Spinal cord (tissue), 10 donors: ENCODE results near the gene PRELID3B. TPM values are rescaled to one million over a fixed set of nuclear protein-coding genes. Genes with fewer than 3 reads are reported as not detected.

Experiments
- DNase-seq, 6 donors: peaks; one replicate each; pipeline versions ENCODE4 v3.0.0 to v3.0.0-alpha.2; 2013 to 2015; ENCODE audit warnings: low spot score in 6 of 6, low read depth in 4 of 6
- H3K27ac ChIP-seq: one replicate; pipeline ENCODE4 v1.5.1; 2013; ENCODE audit warnings: low read depth, low read length, control low read depth
- H3K27me3 ChIP-seq: one replicate; pipeline ENCODE4 v1.6.1; 2013; ENCODE audit warnings: low read length; ENCODE audit not compliant: control insufficient read depth, insufficient read depth
- H3K36me3 ChIP-seq: one replicate; pipeline ENCODE4 v1.6.1; 2013; ENCODE audit warnings: low read length; ENCODE audit not compliant: control insufficient read depth, insufficient read depth
- H3K4me1 ChIP-seq: one replicate; pipeline ENCODE4 v1.6.1; 2013; ENCODE audit warnings: low read length; ENCODE audit not compliant: control insufficient read depth, insufficient read depth
- H3K4me3 ChIP-seq: one replicate; pipeline ENCODE4 v1.5.1; 2013; ENCODE audit warnings: low read depth, low read length, control low read depth
- H3K9me3 ChIP-seq: one replicate; pipeline ENCODE4 v1.6.1; 2013; ENCODE audit warnings: low read length; ENCODE audit not compliant: control insufficient read depth, insufficient read depth
- WGBS: methylation state at CpG from one replicate; pipeline ENCODE4 v1.1.5; 2013; ENCODE audit warnings: missing lambda C conversion rate; ENCODE audit not compliant: insufficient coverage; 5-methylcytosine and 5-hydroxymethylcytosine counted together
- polyA plus RNA-seq, 2 donors: library from polyadenylated mRNA; unstranded; fragments of 120-200 nt; gene quantifications; one replicate each; pipeline ENCODE4 v1.2.1, GENCODE V29; 2013; ENCODE audit not compliant: insufficient read length in 2 of 2
- total RNA-seq, 2 donors: library from RNA; depleted of rRNA in 1 of 2; stranded (reverse); fragments of 120-200 nt in 1 of 2; fragments of >200 nt in 1 of 2; gene quantifications; one replicate each; pipeline versions ENCODE4 v1.2.3 to v1.2.4, GENCODE V29; 2013 to 2014
- donor health status: healthy.

Gene PRELID3B
- total and polyA plus RNA-seq, 4 donors, result 50.9 to 66.0 (median 62.4) TPM

DNA sequence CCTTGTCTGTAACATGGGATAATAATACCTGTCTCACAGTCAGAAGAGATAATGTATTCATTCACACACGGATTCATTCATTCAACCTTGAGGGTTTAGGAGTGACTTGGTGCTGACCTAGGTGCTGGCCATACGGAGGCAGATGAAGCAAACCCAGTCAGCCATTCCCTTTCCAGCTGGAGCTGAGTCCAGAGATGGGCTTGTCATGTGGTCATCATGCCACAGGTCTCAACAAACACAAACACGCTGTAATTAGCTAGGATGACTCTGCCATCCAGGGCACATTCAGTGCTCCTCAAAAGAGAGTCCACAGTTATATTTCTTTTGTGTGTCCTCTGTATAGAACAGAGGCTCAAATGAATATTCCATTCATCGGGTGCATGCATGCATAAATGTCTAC lies 19.5 kb upstream of the PRELID3B start:
- no peak overlapping the region for H3K27ac ChIP-seq
- no peak overlapping the region for H3K4me3 ChIP-seq
- WGBS, result 41% methylated on average over 3 of the region's 4 CpGs
- no peaks in the 10 kb centered on the region for H3K27me3 ChIP-seq
- H3K4me1 ChIP-seq, result no peaks in the 10 kb centered on the region
- no peaks in the 10 kb centered on the region for H3K36me3 ChIP-seq
- H3K9me3 ChIP-seq, result no peaks in the 10 kb centered on the region
- no peak for DNase-seq

DNA sequence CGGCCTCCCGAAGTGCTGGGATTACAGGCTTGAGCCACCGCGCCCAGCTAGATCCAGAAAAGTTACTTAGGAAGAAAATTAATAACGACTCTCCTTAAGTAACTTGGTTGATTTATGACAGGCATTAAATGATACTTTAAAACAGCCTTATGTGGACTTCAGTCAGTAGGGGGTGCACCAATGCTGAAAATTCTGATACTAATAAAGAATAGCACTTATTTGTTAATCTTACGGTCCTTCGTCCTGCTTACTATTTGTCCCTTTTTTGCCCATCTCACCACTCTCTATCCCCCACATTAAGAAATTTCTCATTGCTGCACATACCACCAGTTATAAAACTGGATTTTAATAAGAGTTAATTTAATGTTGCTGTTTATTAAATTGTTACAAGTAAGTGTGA lies 12.7 kb upstream of the PRELID3B start:
- H3K4me1 ChIP-seq, result no peaks in the 10 kb centered on the region
- DNase-seq, result no peak
- no peak overlapping the region for H3K27ac ChIP-seq
- H3K4me3 ChIP-seq, result no peak overlapping the region
- no peaks in the 10 kb centered on the region for H3K9me3 ChIP-seq
- no CpG with 5 or more reads among the region's 7 CpGs for WGBS
- H3K27me3 ChIP-seq, result no peaks in the 10 kb centered on the region
- no peaks in the 10 kb centered on the region for H3K36me3 ChIP-seq

DNA sequence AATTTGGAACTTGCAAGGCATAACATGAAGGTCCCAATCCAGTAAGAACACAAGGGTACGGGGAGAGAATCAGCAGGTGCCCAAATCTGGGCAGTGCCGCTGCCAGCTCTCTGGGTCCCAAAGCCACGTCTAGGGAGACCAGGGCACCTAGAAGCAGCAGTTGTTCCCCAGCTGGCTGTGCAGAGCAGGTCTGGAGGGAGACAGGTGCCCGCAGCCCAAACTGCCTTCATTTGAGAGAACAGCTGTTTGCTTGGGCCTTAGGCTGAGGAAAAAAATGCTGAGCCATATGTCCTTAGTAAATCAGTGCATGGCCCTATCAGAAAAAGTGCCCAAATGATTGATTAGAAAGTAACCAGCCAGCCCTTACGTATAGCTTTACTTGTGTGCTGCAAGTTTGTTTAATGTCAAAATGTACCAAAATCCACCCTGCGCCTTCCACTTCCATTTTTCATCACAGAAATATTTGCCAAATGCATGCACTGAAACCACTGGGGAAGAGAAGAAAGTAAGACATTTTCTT lies 9.1 kb upstream of the PRELID3B start:
- WGBS, result 62% methylated on average over 4 of the region's 6 CpGs
- Histone ChIP-seq H3K36me3 (no peaks in the 10 kb centered on the region), H3K27ac (no peak overlapping the region), H3K4me3 (no peak overlapping the region), H3K4me1 (no peaks in the 10 kb centered on the region), H3K27me3 (no peaks in the 10 kb centered on the region), H3K9me3 (no peaks in the 10 kb centered on the region)
- no peak for DNase-seq

DNA sequence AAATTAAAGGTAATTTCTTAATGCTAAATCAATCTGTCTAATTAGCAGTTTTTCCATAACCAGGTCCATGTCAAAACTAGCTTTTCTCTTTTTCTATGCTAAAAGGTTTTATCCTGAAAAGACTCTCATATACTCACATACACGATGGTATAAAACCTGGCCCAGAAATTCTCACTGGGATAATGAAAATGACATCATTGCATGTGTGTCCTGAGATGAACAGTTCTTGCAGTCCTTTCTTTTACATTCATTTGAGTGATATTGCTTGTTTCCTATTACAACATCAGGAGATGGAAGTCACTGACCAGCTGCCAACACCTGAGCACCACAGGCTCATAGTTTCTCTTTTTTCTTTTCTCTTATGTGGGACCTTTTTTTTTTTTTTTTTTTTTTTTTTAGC lies 7.9 kb upstream of the PRELID3B start:
- Histone ChIP-seq H3K9me3 (no peaks in the 10 kb centered on the region), H3K36me3 (no peaks in the 10 kb centered on the region), H3K4me1 (no peaks in the 10 kb centered on the region), H3K27me3 (no peaks in the 10 kb centered on the region), H3K27ac (no peak overlapping the region), H3K4me3 (no peak overlapping the region)
- no peak for DNase-seq
- no CpG with 5 or more reads among the region's 1 CpG for WGBS

DNA sequence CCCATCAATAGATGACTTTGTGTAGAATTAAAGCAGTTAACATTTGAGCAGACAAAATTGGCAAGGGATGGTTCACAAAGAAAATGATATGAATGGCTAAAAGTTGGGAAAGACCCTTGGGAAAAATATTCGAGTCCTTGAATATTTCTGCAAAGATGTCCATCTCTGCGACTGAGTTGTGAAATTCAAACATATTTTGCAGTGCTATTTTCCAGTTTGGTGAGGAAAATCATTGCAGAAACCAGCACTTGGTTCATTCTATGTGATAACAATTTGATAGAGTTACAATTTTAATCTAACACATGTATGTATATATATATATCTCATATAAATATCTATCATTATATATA lies 6.1 kb upstream of the PRELID3B start:
- WGBS, result 86% methylated on average over 1 of the region's 2 CpGs
- no peak for DNase-seq
- H3K4me1 ChIP-seq, result no peaks in the 10 kb centered on the region

DNA sequence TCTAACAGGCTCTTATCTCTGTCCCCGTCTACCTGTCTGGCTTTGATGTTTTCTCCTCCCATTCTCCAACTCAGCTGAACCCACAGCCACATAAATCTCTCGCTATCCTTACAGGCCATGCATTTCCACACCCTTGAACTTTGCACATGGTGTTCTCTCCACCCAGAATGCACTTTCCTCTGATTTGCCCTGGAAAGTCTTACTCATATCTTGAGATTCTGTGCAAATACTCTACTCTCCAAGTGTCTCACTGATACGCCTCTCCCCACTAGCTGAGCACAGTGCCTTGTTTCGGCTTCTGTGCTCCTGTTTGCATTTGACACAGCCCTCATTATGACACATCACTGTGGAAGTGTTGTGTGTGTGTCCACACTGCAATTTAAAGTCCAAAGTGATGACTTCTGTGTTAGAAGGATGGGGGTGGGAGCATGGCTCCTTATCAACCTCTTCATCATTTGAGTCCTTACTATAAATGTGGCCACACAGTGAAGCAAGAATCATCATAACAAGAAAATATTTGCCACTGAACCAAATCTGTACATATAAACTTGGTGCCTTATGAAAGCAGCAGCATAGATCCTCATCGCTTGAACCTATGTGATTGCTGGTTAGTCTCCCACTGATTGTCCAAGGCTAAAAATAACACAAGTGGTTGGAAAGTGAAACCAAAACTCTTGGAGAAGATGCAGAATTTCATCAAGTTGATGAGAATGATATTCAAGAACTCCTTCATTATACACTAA lies 5.5 kb upstream of the PRELID3B start:
- no peak overlapping the region for H3K27ac ChIP-seq
- no peaks in the 10 kb centered on the region for H3K9me3 ChIP-seq
- WGBS, result 88% methylated on average over 2 of the region's 5 CpGs
- no peaks in the 10 kb centered on the region for H3K36me3 ChIP-seq
- no peaks in the 10 kb centered on the region for H3K27me3 ChIP-seq
- no peak overlapping the region for H3K4me3 ChIP-seq
- no peak for DNase-seq
- peaks cover 3% of the 10 kb centered on the region for H3K4me1 ChIP-seq

More for the DNA sequence above, 6.1 kb upstream of the PRELID3B start:
- H3K4me3 ChIP-seq, result no peak overlapping the region
- no peaks in the 10 kb centered on the region for H3K9me3 ChIP-seq
- no peak overlapping the region for H3K27ac ChIP-seq
- H3K27me3 ChIP-seq, result no peaks in the 10 kb centered on the region
- no peaks in the 10 kb centered on the region for H3K36me3 ChIP-seq

DNA sequence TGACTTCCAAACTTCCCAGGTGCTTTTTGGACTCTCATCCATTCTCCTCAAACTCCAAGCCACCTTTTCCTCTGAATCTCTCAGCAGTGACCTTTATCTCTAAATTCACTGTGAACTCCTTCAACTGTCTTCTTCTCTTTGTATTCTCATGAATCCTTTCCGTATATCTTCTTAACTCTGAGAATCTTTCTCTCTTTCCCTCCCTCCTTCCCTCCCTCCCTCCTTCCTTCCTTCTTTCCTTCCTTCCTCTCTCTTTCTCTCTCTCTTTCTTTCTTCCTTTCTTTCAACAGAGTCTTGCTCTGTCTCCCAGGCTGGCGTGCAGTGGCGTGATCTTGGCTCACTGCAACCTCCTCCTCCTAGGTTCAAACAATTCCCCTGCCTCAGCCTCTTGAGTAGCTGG lies 4.3 kb upstream of the PRELID3B start:
- no peak overlapping the region for H3K4me3 ChIP-seq
- H3K36me3 ChIP-seq, result no peaks in the 10 kb centered on the region
- no peak for DNase-seq
- WGBS, result 83% methylated on average over 3 of the region's 3 CpGs
- H3K9me3 ChIP-seq, result no peaks in the 10 kb centered on the region
- no peaks in the 10 kb centered on the region for H3K27me3 ChIP-seq
- H3K4me1 ChIP-seq, result peaks cover 11% of the 10 kb centered on the region
- no peak overlapping the region for H3K27ac ChIP-seq

DNA sequence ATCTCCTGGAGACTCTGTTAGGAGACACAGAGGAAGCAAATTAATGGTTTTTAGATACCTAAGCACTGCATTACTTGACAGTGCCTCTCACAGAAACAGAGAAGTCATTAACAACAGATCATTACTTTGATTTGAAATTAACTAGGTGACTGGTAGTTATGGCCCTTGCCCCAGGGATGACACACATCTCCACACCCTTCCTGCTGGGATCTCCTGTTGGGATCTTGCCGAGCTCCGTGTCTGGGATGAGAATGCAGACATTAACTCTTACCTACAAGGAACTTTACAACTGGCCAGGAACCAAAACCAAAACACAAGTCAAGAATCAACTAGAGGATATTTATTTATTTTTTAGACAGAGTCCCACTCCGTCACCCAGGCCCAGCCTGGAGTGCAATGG lies 2.2 kb upstream of the PRELID3B start:
- Histone ChIP-seq H3K9me3 (no peaks in the 10 kb centered on the region), H3K27me3 (no peaks in the 10 kb centered on the region), H3K27ac (no peak overlapping the region), H3K36me3 (no peaks in the 10 kb centered on the region), H3K4me3 (no peak overlapping the region), H3K4me1 (peaks cover 18% of the 10 kb centered on the region)
- no CpG with 5 or more reads among the region's 3 CpGs for WGBS
- no peak for DNase-seq

DNA sequence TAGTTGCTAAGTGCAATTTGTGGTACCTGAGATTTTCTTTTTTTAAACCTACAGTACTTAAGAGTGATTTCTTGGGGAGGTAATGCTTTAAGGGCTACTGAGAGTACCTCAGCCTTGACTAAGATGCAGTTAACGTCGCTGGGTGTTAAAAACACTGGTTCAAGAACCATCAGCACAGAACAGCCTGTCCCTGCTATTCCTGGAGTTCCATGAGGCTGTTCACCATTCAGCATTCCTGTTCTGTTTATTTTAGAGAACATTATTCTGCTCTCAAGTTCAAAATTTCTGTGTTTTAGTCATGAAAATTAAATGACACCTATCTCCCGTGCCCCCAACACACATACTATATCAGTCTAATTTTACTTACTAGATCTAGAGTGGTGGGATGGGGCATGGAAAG lies 1.7 kb upstream of the PRELID3B start:
- WGBS, result 89% methylated on average over 2 of the region's 3 CpGs
- no peaks in the 10 kb centered on the region for H3K27me3 ChIP-seq
- H3K27ac ChIP-seq, result no peak overlapping the region
- peaks cover 18% of the 10 kb centered on the region for H3K4me1 ChIP-seq
- no peak overlapping the region for H3K4me3 ChIP-seq
- no peaks in the 10 kb centered on the region for H3K36me3 ChIP-seq
- DNase-seq, result no peak
- H3K9me3 ChIP-seq, result no peaks in the 10 kb centered on the region

DNA sequence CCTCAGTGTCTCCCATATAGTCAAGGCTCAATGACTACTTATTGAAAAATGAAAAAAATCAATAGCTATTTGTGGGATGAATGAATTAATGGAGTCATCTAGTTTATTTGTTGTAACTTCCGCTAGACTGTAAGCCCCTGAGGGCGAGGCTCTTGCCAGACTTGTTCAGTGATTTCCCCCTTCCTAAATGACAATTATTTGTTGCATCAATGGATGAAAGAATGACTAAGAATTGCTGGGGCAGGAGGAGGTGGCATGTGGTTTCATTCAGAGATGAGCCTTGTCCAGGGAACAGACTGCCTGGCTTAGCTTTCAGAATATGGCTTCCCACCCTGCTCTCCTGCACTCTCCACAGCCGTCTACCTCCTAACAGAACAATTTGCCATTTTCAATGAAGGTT lies 1.1 kb upstream of the PRELID3B start:
- H3K36me3 ChIP-seq, result no peaks in the 10 kb centered on the region
- DNase-seq, result no peak
- no peak overlapping the region for H3K27ac ChIP-seq
- no peak overlapping the region for H3K4me3 ChIP-seq
- no peaks in the 10 kb centered on the region for H3K27me3 ChIP-seq
- H3K9me3 ChIP-seq, result no peaks in the 10 kb centered on the region
- peaks cover 18% of the 10 kb centered on the region for H3K4me1 ChIP-seq
- no CpG with 5 or more reads among the region's 3 CpGs for WGBS
